ENCODE results near the gene DOLPP1.

The DOLPP1 gene

DNA sequence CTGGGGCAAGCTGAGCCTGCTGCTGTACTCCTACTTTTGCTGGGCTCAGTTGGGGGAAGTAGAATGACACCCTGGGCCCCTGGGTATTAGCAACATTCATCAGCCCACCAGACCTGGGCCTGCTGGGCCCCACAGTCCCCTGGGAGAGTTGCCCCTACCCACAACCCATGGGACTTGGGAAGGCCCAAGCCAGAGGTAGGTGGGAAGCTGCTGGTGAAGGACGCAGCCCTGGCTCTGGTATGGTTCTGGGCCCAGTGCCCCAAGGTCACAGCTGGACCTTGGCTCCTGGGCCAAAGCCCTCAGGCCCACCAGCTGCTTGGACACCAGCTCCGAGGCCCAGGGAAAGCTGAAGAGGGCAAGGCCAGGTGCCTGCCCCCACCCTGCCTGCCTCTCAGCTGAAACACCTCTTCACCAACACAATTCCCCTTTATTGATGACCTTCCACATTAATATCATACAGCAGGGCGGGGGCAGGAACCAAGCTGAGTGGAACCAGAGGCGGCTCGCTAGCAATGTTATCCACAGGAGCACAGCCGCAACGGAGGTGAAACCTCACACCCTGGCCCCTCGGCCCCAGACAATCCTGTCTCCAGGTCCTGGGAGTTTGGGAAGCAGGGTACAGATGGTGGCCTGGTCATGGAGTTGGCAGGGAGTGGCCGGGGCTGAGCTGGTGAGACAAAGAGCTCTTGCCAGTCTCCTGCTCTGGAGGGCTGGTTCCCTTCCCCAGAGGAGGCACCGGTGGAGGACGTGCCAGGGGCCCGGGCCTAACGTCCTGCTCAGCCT is 13.7 kb downstream of the DOLPP1 start:
- no peak for DNase-seq

DNA sequence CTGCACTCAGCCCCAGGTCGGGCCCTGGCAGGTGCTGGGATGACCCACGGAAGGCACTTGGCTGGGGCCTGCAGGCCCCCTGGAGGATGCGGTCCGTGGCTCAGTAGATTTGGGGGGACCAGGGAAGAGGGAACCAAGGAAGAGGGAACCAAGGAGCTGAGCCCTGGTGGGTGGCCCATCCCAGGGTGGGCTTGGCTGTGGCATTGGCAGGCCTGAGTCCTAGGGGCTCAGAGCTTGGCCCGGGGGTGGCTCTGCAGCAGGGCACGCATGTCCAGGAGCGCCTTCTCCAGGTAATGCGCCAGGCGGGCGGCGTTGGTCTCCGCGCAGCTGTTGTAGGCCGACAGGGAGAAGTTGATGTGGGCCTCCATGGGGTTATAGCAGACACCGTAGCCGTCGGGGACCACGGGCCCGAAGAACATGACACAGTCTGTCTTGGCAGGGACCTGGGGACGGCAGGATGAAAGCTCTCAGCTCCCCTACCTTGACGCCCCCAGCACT is 14.3 kb downstream of the DOLPP1 start:
- no peak for DNase-seq

GRCh38 chr9:129095908-129096307 is 15.0 kb downstream of the DOLPP1 start:
- no peak for DNase-seq

DNA sequence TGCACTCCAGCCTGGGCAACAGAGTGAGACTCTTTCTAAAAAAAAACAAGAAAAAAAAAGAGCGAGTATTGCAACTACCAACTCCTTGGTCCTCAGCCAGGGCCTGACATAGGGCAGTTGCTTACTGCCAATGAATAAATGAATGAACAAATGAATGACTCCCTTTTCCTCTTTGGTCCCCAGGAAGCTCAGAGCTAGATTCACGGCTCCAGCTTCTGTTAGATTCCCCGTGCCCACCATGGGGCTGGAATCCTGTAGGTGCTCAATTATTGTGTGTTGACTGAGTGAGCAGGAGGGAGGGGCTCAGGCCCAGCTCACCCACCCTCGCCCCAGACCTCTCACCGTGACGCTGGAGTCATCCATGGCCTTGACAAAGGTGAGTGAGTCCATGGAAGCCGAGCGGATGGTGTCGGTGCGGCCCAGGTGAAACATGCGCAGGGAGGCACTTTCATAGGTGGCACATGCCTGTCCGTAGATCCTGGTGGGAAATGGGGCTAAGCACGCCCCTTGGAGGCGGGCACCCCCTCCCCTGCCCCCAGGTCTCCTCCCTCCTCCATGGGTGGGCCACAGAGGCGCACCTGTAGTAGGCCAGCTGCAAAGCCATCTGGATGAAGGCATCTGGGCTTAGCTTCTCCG is 16.9 kb downstream of the DOLPP1 start:
- no peak for DNase-seq

GRCh38 chr9:129098328-129098727 is 17.4 kb downstream of the DOLPP1 start:
- no peak for DNase-seq

- DNase-seq: no peak
Observed at GRCh38 chr9:129100383-129101169, 19.7 kb downstream of the DOLPP1 start.

DNA sequence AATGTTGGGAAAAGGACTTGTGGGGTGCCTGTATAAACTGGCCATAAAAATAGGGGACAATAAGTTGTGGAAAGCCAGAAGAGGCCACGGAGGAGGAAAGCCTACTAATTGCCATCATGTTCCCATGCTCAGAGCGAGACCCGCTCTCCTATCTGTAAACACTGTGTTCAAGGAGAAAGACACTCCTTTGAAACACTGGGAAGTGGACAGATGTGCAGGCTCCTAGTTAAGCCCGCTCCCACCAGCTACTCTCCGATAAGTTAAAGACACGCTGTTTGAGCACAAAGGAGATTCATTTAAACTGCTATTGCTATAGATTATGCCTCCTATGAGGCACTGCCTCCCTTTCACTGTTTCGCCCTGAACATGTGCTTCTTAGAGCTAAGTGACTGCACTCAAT is 20.4 kb downstream of the DOLPP1 start:
- no peak for DNase-seq

DNA sequence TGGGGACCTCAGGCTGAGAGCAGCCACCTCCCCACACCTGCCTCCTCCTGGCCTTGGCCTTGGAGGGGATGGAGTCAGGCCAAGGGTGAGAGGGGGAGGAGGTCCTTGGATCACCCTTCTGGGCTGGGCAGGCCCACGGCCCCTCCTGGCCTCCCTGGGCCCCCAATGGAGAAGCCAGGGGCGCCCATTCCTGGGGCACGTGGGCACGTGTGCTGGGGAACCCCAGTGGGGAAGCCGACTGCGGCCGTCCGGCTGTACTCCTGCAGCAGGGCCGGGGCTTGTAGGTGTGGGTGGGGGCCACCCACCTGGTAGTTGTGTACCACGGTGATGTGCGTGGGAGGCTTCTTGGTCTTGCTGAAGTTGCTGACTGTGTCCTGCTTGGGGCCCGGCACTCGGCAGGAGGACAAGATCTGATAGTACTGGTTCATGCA is 21.2 kb downstream of the DOLPP1 start:
- no peak for DNase-seq

GRCh38 chr9:129102791-129103594 is 22.1 kb downstream of the DOLPP1 start:
- DNase-seq: no peak

- DNase-seq: no peak
Observed at GRCh38 chr9:129103595-129103965, 22.7 kb downstream of the DOLPP1 start.

DNA sequence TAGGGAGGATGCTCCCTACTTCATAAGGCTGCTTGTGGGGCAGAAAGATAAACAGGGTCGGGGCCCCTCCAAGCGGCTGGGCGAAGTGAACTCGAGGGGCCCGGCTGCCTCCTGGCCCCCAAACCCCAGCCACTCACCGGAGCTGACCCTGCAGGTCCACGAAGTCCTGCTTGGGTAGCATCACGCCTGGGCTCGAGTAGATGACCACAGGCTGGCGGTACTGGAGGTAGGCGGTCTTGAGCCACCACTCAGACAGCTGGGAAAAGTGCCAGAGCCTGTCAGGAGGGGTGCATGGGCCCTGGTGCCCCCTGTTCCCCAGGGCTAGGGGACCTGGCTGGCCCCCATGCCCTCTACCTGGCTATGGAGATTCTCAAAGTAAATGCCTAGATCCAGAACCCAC is 23.1 kb downstream of the DOLPP1 start:
- no peak for DNase-seq

- no peak for DNase-seq
Observed at GRCh38 chr9:129105857-129106694, 25.2 kb downstream of the DOLPP1 start.

DNA sequence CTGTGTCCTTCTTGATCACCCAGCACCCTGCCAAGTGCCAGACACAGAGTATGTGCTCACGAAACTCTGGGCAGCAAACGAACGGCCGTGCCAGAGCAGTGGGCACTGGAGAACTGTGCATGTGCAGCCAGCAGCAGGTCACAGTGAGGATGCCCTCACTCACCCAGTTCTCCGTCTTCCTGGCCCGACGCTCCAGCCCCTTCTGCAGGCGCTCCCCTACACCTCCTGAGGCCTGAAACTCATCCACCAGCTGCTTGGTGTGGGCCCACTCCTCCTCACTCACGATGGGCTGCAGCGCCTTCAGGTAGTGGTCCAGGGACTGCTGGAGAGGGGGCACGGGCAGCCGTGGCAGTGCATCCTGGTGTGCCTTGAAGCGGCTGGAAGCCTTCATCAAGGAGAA is 26.7 kb downstream of the DOLPP1 start:
- no peak for DNase-seq

DNA sequence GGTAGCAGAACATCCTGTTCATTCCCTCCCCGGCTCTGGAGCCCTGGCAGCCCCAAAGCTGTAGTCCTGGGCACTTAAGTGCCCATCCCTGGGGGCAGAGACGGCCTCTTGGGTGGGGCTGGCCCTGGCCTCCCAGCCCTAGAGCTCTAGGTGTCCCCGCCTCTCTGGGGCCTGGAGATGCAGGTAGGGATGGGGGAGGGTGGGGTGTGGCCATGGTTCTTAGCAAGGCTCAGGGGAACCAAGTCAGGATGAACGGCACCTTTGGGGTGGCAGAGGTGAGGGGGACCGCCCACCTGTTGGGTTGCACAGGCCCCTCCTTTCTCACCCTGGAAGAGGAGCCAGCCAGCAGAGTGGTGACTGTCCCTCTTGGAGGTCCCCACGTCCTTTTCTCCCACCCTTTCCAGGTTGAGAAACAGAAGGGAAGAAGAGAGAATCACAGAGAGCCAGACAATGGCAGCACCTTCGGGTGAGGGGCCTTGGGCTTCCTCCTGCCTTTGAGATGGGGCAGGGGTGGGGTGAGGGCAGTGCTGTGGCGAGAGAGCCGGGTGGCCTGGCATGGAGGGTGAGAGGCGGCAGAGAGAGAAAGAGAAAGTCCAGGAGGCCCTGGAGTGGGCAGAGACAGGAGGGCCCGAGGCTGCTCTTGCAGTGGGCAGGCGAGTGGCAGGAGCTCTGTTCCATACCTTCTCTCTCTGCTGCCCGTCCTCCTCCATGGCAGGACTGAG is 27.3 kb downstream of the DOLPP1 start:
- DNase-seq: no peak

DNA sequence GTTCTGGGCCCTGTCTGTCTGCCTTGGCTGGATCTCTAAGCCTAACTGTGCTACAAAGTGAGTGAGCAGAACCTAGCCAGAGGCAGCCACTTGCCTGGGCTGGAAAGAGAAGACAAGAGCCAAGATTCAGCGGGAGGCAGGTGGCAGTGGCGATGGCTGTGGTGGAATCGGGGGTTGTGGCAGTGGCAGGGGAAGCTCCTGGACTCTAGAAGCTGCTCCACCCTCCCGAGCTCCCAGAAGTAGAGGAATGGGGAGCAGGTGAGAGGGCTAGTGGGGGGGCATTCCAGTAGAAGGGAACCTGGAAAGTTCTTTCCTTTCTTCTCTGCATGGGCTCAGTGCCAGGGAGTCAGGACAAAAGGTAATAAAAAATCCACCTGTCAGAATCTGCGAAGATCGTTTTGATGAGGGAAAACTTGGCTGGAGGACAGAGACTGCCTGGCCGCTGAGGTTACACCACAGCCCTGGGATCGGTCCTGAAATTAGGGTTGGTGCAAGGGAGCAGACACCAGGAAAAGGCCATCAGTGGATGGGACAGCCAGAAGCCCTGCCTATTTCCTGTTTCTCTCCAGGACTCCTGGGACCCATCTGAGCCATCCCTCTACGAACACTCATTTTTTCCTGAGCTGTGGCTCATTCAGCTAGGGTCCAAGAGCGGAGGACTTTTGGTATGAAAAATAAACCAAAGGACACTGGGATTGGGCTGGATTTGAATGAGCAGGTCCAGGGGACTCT is 28.1 kb downstream of the DOLPP1 start:
- DNase-seq: peak in 1 of 14 donors; percentile 43

DNA sequence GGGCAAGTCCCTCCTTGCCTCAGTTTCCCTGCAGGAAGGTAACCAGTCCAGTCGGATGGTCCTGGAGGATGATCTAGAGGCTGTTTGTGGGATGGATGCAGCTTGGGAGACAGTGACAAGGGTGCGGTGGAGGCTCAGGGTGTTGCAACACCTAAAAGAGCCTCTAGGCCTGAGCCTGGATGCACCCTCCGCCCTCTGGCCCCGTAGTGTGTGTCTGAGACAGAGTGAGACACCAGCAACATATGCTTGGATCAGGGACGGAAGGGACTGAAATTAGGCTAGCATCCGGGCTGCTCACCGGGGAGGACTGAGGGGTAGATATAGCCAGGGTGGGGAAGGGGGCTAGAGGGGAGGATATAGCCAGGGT is 28.6 kb downstream of the DOLPP1 start:
- no peak for DNase-seq

- DNase-seq: peak in 1 of 14 donors; percentile 31
Observed at GRCh38 chr9:129109952-129110739, 29.2 kb downstream of the DOLPP1 start.

GRCh38 chr9:129110740-129111527 is 30.0 kb downstream of the DOLPP1 start, which contains the start of the genes CRAT and PTPA:
TSS of gene CRAT (minus strand) at chr9:129110793. CDS start at chr9:129110509, 284 bp downstream.
TSS of gene PTPA (plus strand) at chr9:129111415. CDS start at chr9:129111601, 186 bp downstream.
- DNase-seq: peak; percentile 62 to 97 (median 94)
